Endothelial cell of hepatic sinusoid (primary cell): ENCODE results near the gene DDX49.
"Not testable (repeated sequence)": the region's sequence is repeated elsewhere in the genome, so short reads cannot be mapped to it uniquely, and the experiment has no call there.

Source experiments
- in situ Hi-C: cut with HindIII; loops from 2 replicates; pipeline ENCODE4 v1.10.0; 2017; ENCODE audit warnings: low sequenced_read_pairs

Gene DDX49

GRCh38 chr19:18895824-18896341, 23.6 kb upstream of the DDX49 start, which contains the start of gene CERS1:
CERS1 (minus strand) TSS chr19:18896158; CDS start chr19:18896072, 86 bp downstream.
- in situ Hi-C loops = no loop called here

GRCh38 chr19:18896421-18896841, 23.1 kb upstream of the DDX49 start:
- in situ Hi-C loops = no loop called here

- in situ Hi-C loops = no loop called here
These were observed 22.2 kb upstream of the DDX49 start for GRCh38 chr19:18897094-18898029.

- in situ Hi-C loops = no loop called here
These were observed 21.4 kb upstream of the DDX49 start for GRCh38 chr19:18898081-18898606.

- in situ Hi-C loops = no loop called here
These were observed 20.7 kb upstream of the DDX49 start for GRCh38 chr19:18898607-18899408.

GRCh38 chr19:18899624-18900560, 19.6 kb upstream of the DDX49 start:
- in situ Hi-C loops = no loop called here

- in situ Hi-C loops = no loop called here
These were observed 18.6 kb upstream of the DDX49 start for GRCh38 chr19:18900700-18901481.

- in situ Hi-C loops = no loop called here
These were observed 18.0 kb upstream of the DDX49 start for GRCh38 chr19:18901491-18901890.

GRCh38 chr19:18902519-18902918, 17.0 kb upstream of the DDX49 start:
- in situ Hi-C loops = not testable (repeated sequence)

GRCh38 chr19:18903156-18904037, 16.1 kb upstream of the DDX49 start:
- in situ Hi-C loops = no loop called here

- in situ Hi-C loops = no loop called here
These were observed 15.0 kb upstream of the DDX49 start for GRCh38 chr19:18904334-18905057.

GRCh38 chr19:18905058-18905456, 14.5 kb upstream of the DDX49 start:
- in situ Hi-C loops = no loop called here

- in situ Hi-C loops = no loop called here
These were observed 13.8 kb upstream of the DDX49 start for GRCh38 chr19:18905513-18906236.

GRCh38 chr19:18906605-18907519, 12.7 kb upstream of the DDX49 start:
- in situ Hi-C loops = no loop called here

- in situ Hi-C loops = no loop called here
These were observed 10.4 kb upstream of the DDX49 start for GRCh38 chr19:18908917-18909619.
